Stimulated activated effector memory CD8-positive, alpha-beta T cell treated with anti-CD3 and anti-CD28 coated beads, Interleukin-12 subunit alpha, Interleukin-12 subunit beta, amount 100 ng/mL, for 72 hours (primary cell): ENCODE measurements around the gene NOTUM.

ENCODE experiments used
- ATAC-seq: fragments of 150-1000 bp; cut with Tn5 transposase; 2 replicates; pipeline ENCODE4 v1.10.0; 2021
- DNase-seq, 2 donors: peaks; one replicate each; pipeline ENCODE4 v3.0.0; 2021 to 2022; ENCODE audit warnings: low spot score in 2 of 2
- H3K27ac Mint-ChIP-seq: one replicate; pipeline ENCODE4 v1.8.0; 2022; ENCODE audit warnings: mild to moderate bottlenecking, mixed read lengths
- H3K36me3 Mint-ChIP-seq: one replicate; pipeline ENCODE4 v1.8.0; 2022; ENCODE audit warnings: mild to moderate bottlenecking, mixed read lengths
- H3K4me1 Mint-ChIP-seq: one replicate; pipeline ENCODE4 v1.8.0; 2022; ENCODE audit warnings: mixed read lengths
- H3K4me3 Mint-ChIP-seq: one replicate; pipeline ENCODE4 v1.8.0; 2022; ENCODE audit warnings: mild to moderate bottlenecking, mixed read lengths
- H3K9me3 Mint-ChIP-seq: one replicate; pipeline ENCODE4 v1.8.0; 2022; ENCODE audit warnings: mixed read lengths

Gene NOTUM

DNA sequence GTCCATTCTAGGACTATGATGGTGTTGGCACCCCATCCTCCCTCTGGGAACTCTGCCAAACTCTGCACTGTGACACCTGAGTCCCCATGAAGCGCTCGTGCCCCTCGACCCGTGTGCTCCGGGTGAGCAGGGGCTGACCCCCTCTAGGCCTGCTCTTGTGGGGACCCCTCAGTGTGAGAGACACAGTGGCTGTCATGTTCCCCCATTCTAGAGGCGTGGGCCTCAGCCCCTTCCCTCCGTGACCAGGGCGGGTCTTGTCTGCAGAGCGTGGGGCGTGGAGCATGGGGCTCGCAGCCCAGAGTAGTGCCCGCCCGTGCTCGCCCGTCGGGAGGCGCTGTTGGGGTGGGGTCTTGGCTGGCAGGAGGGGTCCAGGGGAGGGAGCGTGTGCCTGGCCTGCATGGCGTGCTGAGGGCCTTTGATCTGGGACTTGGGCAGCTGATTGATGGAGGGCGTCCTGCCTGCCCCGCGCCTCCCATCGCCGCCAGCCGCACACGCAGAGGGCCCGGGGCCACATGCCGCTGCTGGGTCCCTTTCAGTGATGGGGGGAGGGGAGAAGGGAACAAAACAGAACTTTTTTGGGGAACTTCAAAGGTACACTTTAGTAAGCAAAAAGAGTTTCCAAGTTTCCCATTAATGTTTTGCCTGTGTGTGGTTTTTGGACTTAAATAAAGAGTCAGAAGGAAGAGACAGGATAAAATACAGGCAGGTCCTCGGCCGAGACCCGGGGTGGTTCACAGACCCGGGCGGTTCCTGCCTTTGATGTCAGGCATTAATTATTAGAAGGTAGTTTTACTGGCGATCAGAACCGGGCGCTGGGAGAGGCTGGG, 39.2 kb upstream of the NOTUM start:
- Mint-ChIP-seq H3K27ac (no peak overlapping the region), H3K36me3 (peaks cover 7% of the 10 kb centered on the region), H3K9me3 (no peaks in the 10 kb centered on the region), H3K4me3 (no peak overlapping the region), H3K4me1 (no peaks in the 10 kb centered on the region)
- ATAC-seq, result no peak
- no peak for DNase-seq

DNA sequence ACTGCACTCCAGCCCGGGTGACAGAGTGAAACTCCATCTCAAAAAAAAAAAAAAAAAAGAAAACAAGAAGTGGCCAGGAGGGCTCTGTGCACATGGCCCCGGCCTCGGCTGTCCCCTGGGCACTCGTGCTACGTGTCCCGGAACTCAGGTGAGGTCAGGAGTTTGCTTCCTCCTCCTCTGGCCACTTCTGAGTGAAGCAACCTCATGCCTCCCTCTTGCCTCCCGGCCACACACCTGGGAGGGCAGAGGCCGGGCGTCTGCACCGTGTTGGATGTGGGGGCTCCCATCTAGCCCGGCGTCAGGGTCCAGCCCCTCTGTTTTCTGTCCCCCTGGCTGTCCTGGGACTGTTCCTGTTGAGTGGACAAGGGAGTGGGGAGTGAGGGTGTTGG, 38.6 kb upstream of the NOTUM start:
- H3K4me3 Mint-ChIP-seq, result no peak overlapping the region
- no peaks in the 10 kb centered on the region for H3K4me1 Mint-ChIP-seq
- no peaks in the 10 kb centered on the region for H3K9me3 Mint-ChIP-seq
- DNase-seq (no peak), ATAC-seq (no peak)
- peaks cover 7% of the 10 kb centered on the region for H3K36me3 Mint-ChIP-seq
- no peak overlapping the region for H3K27ac Mint-ChIP-seq

DNA sequence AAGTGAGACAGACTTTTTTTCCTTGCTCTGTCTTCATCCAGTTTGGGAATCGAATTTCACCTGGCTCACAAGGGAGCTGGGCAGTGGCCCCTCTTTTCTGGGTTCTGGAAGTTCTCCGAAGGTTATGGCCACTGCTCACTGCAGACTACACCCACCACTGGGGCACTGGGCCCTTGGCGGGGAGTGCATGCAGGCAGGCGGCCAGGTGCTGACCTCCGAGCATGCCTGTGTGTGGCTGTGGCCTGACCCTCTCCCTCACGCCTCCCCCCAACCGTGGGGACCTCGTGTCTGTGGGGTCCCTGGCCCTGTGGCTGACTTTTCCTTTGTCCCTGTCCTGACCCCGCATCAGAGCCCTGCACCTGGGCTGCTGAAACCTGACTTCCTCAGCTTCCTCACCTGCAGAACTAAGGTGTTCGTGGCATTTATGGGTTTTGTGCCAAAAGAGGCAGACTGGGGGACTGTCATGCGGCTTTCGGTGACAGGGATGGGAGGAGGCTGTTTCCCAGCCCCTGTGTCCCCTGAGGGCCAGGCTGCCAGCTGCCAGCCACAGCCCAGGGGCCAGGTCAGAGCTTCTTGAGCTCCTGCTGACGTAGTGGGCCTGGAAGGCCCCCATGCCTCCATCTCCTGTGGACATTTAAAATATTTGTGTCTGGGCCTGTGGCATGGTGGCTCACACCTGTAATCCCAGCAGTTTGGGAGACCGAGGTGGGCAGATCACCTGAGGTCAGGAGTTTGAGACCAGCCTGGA, 37.9 kb upstream of the NOTUM start:
- Mint-ChIP-seq H3K4me3 (no peak overlapping the region), H3K9me3 (no peaks in the 10 kb centered on the region), H3K27ac (no peak overlapping the region), H3K4me1 (no peaks in the 10 kb centered on the region), H3K36me3 (peaks cover 7% of the 10 kb centered on the region)
- DNase-seq (no peak), ATAC-seq (no peak)

DNA sequence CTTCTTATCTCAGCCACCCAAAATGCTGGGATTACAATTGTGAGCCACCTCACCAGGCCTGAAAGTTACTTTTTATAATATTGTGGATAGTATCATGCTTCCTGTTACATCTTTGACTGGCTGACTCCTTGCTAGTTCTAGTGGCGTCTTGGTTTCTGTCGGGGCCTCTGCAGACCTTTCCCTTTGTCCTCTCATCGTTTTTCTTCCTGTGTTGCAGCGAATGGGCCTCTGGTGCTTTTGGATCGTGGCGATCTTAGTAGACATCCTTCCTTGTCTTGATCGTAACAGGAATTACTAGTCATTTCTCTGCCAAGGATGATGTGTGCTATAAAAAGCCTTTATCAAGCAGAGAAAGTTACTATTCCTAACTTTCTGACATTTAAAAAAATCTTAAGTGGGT, 37.2 kb upstream of the NOTUM start:
- ATAC-seq (no peak), DNase-seq (no peak)
- Mint-ChIP-seq H3K36me3 (peaks cover 7% of the 10 kb centered on the region), H3K27ac (no peak overlapping the region), H3K4me1 (no peaks in the 10 kb centered on the region), H3K4me3 (no peak overlapping the region), H3K9me3 (no peaks in the 10 kb centered on the region)

DNA sequence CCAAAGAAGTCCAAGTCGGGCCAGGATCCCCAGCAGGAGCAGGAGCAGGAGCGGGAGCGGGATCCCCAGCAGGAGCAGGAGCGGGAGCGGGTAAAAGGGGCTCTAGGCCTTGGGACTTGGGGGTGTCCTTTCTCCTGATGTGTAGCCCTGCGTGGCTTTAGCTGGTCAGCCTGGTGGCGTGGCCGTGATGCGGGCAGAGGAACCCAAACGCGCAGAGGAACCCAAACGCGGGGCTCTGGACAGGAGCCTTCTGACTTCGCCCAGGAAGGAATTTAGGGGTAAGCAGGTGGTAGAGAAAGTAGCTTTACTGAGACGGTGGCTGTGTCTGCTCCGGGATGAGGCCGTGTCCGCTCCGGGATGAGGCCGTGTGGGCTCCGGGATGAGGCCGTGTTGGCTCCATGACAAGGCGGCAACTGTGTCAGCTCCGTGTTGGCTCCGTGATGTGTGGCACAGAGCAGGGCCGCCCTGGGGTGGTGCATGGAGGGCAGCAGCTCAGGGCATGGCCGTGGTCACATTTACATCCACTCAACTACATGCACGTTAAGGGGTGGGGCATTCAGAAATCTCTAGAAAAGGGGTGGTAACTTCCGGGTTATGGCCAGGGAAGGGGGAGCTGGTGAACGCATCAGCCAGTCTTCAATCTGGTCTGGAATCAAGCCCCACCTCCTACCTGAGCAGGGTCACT, 35.9 kb upstream of the NOTUM start:
- ATAC-seq (no peak), DNase-seq (no peak)
- no peaks in the 10 kb centered on the region for H3K4me1 Mint-ChIP-seq
- no peak overlapping the region for H3K27ac Mint-ChIP-seq
- no peak overlapping the region for H3K4me3 Mint-ChIP-seq
- H3K36me3 Mint-ChIP-seq, result peaks cover 7% of the 10 kb centered on the region
- H3K9me3 Mint-ChIP-seq, result no peaks in the 10 kb centered on the region

DNA sequence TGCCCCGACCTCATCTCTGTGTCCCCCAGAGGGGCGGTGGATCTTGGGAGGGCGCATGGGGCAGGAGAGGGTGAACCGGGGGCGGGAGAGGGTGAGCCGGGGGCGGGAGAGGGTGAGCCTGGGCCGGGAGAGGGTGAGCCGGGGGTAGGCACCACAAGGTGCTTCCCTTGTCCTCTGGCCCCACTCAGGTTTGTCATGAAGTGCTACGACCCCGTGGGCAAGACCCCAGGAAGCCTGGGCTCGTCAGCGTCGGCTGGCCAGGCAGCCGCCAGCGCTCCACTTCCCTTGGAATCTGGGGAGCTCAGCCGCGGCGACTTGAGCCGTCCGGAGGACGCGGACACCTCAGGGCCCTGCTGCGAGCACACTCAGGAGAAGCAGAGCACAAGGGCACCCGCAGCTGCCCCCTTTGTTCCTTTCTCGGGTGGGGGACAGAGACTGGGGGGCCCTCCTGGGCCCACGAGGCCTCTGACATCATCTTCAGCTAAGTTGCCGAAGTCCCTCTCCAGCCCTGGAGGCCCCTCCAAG, 35.3 kb upstream of the NOTUM start:
- DNase-seq (no peak), ATAC-seq (no peak)

DNA sequence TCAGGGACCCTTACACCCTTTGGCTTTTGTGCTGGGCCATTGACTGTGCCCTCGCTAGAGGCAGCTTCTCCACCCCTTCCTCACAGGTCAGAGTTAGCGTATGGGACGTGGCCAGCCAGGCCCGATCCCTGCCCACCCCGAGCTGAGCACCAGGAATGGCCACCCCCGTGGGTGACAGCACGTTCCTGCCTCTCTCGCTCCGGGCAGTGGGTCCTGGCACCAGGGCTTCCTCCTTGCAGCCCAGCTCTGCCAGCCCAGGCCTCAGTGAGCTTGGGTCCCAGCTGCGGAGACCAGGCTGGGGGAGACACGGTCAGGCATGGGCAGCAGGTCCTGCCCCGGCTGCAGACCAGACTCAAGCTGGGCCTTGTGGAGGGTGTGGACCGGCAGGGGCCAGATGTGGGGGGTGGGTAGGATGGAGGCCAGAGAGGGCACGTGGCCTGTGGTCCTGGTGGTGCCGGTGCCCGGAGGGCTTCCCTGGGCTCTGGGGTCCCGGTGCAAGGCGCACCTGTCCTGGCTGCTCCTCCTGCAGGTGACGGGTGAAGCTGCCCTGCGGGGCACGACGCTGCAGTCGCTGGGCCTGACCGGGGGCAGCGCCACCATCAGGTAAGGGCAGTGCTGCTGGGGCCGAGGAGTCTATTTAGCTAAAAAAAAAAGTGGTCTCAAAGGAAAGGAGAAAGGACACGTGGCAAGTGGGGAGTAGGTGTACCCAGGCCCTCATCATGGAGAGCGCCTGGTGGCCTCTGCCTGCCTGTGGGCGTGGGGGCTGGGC, 34.7 kb upstream of the NOTUM start:
- peaks cover 7% of the 10 kb centered on the region for H3K36me3 Mint-ChIP-seq
- no peak for ATAC-seq
- no peaks in the 10 kb centered on the region for H3K9me3 Mint-ChIP-seq

More for the DNA sequence above, 35.3 kb upstream of the NOTUM start:
- Mint-ChIP-seq H3K9me3 (no peaks in the 10 kb centered on the region), H3K4me1 (no peaks in the 10 kb centered on the region), H3K36me3 (peaks cover 7% of the 10 kb centered on the region), H3K4me3 (no peak overlapping the region), H3K27ac (no peak overlapping the region)

DNA sequence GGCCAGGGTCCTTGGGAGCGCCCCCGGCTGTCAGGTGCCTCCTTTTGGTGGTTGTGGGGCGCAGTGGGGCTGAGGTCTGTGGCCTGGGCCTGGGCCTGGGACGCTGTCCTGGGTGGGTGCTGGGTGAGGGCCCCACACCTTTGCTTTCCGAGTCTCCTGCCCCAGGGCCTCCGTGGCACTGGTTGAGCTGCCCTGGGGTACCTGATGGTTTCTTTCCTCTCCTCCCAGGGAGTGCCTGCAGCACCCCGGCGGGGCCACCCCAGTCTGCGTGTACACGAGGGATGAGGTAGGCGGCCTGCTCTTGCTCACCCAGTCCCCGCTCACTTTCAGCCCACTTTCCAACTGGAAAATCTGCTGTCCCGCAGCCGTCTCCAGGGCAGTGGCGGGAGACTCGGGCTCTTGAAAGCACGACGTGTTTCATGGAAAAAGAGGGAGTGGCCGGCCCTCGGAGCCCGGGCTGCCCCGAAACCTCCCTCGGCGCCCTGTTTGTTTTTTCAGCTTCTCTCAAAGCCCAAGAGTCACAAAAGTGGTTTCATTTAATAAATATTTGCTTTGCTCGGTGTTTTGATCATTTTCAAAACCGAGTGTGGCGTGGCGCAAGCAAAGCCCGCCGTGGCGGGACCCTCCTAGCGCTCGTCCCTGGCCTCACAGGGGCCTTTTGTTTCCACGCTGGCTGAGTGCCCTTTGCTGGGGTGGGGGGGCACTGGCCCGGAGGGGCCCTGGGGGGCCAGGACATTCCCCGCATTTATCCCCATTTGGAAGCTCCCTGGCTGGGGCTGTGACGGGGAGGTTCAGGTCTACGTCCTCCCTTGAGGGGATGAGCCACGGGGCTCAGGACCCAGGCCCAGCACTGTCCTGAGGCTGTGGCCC, 33.8 kb upstream of the NOTUM start:
- H3K36me3 Mint-ChIP-seq, result peaks cover 7% of the 10 kb centered on the region
- ATAC-seq (no peak), DNase-seq (no peak)
- peaks cover 7% of the 10 kb centered on the region for H3K4me1 Mint-ChIP-seq
- no peak overlapping the region for H3K4me3 Mint-ChIP-seq
- H3K27ac Mint-ChIP-seq, result no peak overlapping the region
- no peaks in the 10 kb centered on the region for H3K9me3 Mint-ChIP-seq

More for the DNA sequence above, 34.7 kb upstream of the NOTUM start:
- H3K4me3 Mint-ChIP-seq, result no peak overlapping the region
- no peak for DNase-seq
- peaks cover 3% of the 10 kb centered on the region for H3K4me1 Mint-ChIP-seq
- no peak overlapping the region for H3K27ac Mint-ChIP-seq

DNA sequence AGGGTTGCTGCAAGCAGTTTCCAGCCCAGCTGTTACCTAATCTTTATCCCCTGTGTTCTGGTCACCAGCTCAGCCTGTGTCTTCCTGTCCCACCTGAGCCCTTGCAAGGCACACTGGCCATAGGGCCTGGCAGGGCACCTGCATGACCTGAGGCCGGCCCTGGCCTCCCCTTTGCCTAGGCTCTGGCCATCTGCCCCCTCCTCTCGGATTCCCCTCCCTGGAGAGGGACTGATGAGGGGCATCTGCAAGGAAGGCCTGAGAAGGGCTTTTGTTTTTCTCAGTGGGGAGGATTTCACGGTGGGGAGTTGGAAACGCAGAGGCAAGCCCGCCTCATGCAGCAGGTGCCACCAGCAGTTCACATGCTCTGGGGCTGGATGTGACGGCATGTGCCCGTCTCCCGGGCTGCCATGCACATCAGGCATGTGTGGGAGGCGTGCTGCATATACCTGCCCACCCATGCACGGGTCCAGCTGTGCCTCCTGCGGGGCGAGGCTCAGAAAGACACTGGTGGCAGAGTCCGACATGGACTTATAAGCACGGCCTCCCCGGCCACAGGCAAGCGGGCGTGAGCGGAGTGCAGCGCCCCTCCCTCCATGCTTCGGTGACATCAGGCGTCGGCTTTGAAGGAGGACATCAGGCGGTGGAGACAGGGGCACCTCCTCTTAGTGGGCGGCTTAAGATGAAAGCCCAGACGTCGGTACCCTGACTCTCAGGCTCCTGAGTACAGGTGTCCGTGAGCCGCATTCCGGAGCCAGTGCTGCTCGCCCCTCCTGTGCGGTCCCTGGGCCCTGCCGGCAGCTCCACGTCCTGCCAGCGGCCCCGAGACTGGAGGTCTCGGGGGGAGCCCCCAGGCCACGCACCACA, 33.0 kb upstream of the NOTUM start:
- H3K4me1 Mint-ChIP-seq, result peaks cover 7% of the 10 kb centered on the region

DNA sequence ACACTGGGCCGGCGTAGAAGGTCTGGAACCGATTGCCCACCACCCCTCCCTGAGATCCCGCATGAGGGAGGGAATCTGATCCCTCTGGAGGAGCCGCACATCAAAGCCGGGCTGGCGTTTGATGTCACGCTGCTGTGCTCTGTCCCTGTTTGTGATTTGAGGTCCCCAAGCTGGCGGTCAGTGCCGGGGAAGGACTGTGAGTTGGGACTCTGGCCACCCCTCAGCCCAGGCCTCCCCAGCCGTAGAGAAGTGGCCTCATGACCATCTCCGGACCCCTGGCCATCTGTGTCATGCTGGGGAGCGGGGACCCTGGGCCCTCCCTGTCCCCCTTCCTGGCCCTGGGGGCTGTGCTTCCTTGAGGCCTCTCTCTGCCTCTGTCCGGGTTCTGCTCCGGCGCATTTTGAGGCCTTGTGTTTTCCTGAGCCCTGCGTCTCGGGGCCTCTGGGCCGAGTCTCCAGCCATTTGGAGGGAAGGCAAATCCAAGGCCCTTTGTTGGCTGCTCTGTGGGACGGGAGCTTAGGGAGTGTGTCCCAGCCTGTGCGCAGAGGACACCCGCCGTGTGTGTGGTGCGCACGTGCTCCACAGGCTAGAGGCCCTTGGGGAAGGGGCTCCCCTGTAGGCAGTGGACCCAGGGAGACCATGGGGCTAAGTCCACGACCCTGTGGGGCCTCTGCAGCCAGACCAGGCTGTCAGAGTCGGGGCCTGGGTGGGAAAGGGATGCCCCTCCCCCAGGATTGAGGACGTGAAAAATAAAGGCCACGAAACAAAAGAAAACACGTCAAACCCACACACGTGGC, 31.5 kb upstream of the NOTUM start:
- H3K36me3 Mint-ChIP-seq, result peaks cover 7% of the 10 kb centered on the region
- peaks cover 7% of the 10 kb centered on the region for H3K4me1 Mint-ChIP-seq
- no peak overlapping the region for H3K4me3 Mint-ChIP-seq
- H3K27ac Mint-ChIP-seq, result no peak overlapping the region
- ATAC-seq (no peak), DNase-seq (no peak)
- H3K9me3 Mint-ChIP-seq, result no peaks in the 10 kb centered on the region

More for the DNA sequence above, 33.0 kb upstream of the NOTUM start:
- no peaks in the 10 kb centered on the region for H3K9me3 Mint-ChIP-seq
- peaks cover 7% of the 10 kb centered on the region for H3K36me3 Mint-ChIP-seq
- ATAC-seq (no peak), DNase-seq (no peak)
- H3K4me3 Mint-ChIP-seq, result no peak overlapping the region
- no peak overlapping the region for H3K27ac Mint-ChIP-seq

DNA sequence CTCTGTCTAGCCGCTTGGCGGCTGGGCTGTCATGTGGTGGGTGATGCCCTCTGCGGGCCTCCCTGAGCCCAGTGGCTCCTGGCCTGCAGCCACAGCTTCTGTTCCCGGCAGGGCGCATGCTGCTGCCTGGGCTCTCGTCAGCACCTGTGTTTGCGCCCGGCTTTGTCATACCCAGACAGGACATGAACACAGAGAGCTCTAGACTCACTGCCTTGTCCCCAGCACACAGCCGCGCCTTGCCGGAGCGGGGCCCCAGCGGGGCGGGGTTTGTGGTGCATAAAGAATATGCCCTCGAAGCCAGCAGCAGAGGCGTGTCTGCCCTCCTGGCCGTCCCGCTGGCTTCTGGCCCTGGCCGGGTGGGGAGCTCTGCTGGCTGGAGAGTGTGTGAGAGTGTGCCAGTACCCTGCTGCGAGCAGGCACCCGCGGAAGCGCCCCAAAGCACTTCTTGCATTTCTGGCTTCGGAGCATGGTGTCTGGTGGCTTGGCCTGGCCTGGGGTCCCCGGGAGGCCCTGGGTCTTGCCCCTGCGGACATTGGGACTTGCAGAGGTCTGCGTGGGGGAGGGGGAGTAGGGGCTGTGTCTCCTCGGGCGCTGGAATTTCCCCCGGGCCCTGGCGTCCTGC, 30.8 kb upstream of the NOTUM start:
- DNase-seq (no peak), ATAC-seq (no peak)
- no peaks in the 10 kb centered on the region for H3K9me3 Mint-ChIP-seq
- H3K27ac Mint-ChIP-seq, result no peak overlapping the region
- H3K4me1 Mint-ChIP-seq, result peaks cover 7% of the 10 kb centered on the region
- peaks cover 7% of the 10 kb centered on the region for H3K36me3 Mint-ChIP-seq
- H3K4me3 Mint-ChIP-seq, result no peak overlapping the region

DNA sequence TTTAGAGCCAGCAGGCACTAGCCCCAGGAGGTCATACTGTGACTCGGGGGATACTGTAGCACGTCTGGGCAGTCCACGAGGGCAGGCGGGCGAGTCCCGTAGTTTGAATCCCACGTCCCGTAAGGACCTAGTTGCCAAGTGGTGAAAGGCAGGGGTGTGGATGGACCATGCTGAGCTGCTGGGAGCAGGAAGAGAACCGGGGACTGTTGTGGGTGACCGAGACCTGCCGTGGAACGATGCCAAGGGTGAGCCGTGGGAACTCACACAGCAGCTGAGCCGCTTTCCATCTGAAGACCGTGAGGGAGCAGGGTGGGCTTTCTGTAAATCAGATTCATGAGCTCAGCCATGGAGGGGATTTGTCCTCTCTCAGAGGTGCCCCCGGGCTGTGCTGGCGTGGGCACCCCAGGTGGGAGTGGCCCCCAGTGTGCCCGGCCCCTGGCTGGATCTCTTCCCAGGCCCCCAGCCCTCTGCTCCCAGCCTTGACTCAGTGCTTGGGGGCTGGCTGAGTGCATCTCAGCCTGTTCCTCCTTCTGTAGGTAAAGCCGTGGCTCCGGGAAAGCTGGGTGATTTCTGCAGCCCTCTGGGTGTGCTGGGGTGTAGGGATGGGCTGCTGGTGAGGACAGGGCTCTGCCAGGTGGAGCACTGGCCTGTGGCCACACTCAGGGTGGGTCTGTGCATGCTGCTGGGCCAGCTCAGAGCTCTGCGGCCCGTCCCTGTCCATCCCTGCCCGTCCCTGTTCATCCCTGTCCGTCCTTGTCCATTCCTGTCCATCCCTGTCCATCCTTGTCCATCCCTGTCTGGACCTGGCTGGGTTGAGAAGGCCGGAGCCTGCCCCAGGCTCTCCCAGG, 30.1 kb upstream of the NOTUM start:
- no peak overlapping the region for H3K4me3 Mint-ChIP-seq
- DNase-seq, result no peak
- ATAC-seq, result no peak
- H3K9me3 Mint-ChIP-seq, result no peaks in the 10 kb centered on the region
- peak overlapping the region; percentile 46 for H3K27ac Mint-ChIP-seq
- H3K4me1 Mint-ChIP-seq, result peaks cover 12% of the 10 kb centered on the region
- peaks cover 10% of the 10 kb centered on the region for H3K36me3 Mint-ChIP-seq
